SK-N-SH (cell line): ENCODE data around the gene CLEC7A. TPM values are rescaled to one million over a fixed set of nuclear protein-coding genes. Genes with fewer than 3 reads are reported as not detected.

Source experiments
- CTCF ChIA-PET: fragments of 300-600, 350-600 bp; formaldehyde crosslinking; extraction: SDS; loops from one replicate; lab custom pipeline; 2021; lab: Yijun Ruan, JAX
- POLR2A ChIA-PET: fragments of 350-600 bp; sonication (Branson Sonifier 250); formaldehyde crosslinking; extraction: SDS; loops from one replicate; lab custom pipeline; 2020; ENCODE audit warnings: antibody characterized with exemption, inconsistent platforms; lab: Yijun Ruan, JAX
- DNase-seq: peaks from one replicate; pipeline ENCODE4 v3.0.0; 2012
- H2AFZ ChIP-seq: fragments of 200-600 bp; sonication (generic); 2 replicates; pipeline ENCODE4 v1.8.1; 2016; ENCODE audit warnings: antibody characterized with exemption, mild to moderate bottlenecking, low read depth
- H3F3A ChIP-seq: fragments of 200-600 bp; sonication (generic); replicated peaks from 2 replicates; pipeline ENCODE3; 2016; ENCODE audit warnings: antibody characterized with exemption, mild to moderate bottlenecking; ENCODE audit not compliant: insufficient read depth
- H3K27ac ChIP-seq, 2 experiments: fragments of 200-500 bp in 1 of 2; fragments of 200-600 bp in 1 of 2; sonication (Bioruptor generic) in 1 of 2; sonication (generic), shearing (Covaris generic) in 1 of 2; 2 replicates each; pipeline versions ENCODE4 v1.5.1 to v1.6.1; 2014 to 2016; ENCODE audit warnings: low read depth in 2 of 2, inconsistent platforms in 1 of 2, low read length in 1 of 2, mild to moderate bottlenecking in 1 of 2, mixed read lengths in 1 of 2
- H3K27me3 ChIP-seq: fragments of 200-600 bp; sonication (generic), shearing (Covaris generic); 2 replicates; pipeline ENCODE4 v1.6.1; 2016; ENCODE audit warnings: mixed run types; ENCODE audit not compliant: insufficient read depth
- H3K36me3 ChIP-seq, 2 experiments: fragments of 200-500 bp in 1 of 2; fragments of 200-600 bp in 1 of 2; sonication (Bioruptor generic) in 1 of 2; sonication (generic) in 1 of 2; replicated peaks in 1 of 2; 2 replicates each; pipeline versions ENCODE3 to v1.5.1; 2014 to 2016; ENCODE audit warnings: low read length in 1 of 2, mild to moderate bottlenecking in 1 of 2; ENCODE audit not compliant: insufficient read depth in 2 of 2, control insufficient read depth in 1 of 2
- H3K4me1 ChIP-seq, 2 experiments: fragments of 200-500 bp in 1 of 2; fragments of 200-600 bp in 1 of 2; sonication (Bioruptor generic) in 1 of 2; sonication (generic), shearing (Covaris generic) in 1 of 2; 2 replicates each; pipeline versions ENCODE4 v1.5.1 to v1.6.1; 2014 to 2016; ENCODE audit warnings: low read depth in 1 of 2, low read length in 1 of 2, mixed run types in 1 of 2; ENCODE audit not compliant: insufficient read depth in 2 of 2, control insufficient read depth in 1 of 2
- H3K4me2 ChIP-seq: fragments of 200-600 bp; sonication (generic), shearing (Covaris generic); 2 replicates; pipeline ENCODE4 v1.6.1; 2017; ENCODE audit warnings: mixed run types
- H3K4me3 ChIP-seq, 2 experiments: fragments of 200-500 bp in 1 of 2; fragments of 200-600 bp in 1 of 2; sonication (Bioruptor generic) in 1 of 2; sonication (generic), shearing (Covaris generic) in 1 of 2; 2 replicates each; pipeline versions ENCODE4 v1.5.1 to v1.8.1; 2014 to 2016; ENCODE audit warnings: low read depth in 2 of 2, inconsistent platforms in 1 of 2, low read length in 1 of 2, mild to moderate bottlenecking in 1 of 2, mixed read lengths in 1 of 2, moderate library complexity in 1 of 2
- H3K79me2 ChIP-seq: fragments of 200-600 bp; sonication (generic); 2 replicates; pipeline ENCODE4 v1.8.1; 2017; ENCODE audit warnings: mild to moderate bottlenecking; ENCODE audit not compliant: insufficient read depth
- H3K9ac ChIP-seq: fragments of 200-600 bp; sonication (generic); 2 replicates; pipeline ENCODE4 v1.6.1; 2017; ENCODE audit warnings: mixed run types
- H3K9me2 ChIP-seq: fragments of 200-600 bp; sonication (generic); 2 replicates; pipeline ENCODE4 v1.6.1; 2017; ENCODE audit warnings: mixed run types
- H3K9me3 ChIP-seq: fragments of 200-600 bp; sonication (generic); 2 replicates; pipeline ENCODE4 v1.6.1; 2017; ENCODE audit warnings: mixed run types, mild to moderate bottlenecking, moderate library complexity
- H4K20me1 ChIP-seq: fragments of 200-600 bp; sonication (generic); 2 replicates; pipeline ENCODE4 v1.6.1; 2017; ENCODE audit warnings: mild to moderate bottlenecking, mixed run types; ENCODE audit not compliant: insufficient read depth
- CTCF ChIP-seq: fragments of 200-600 bp; sonication (generic); IDR thresholded peaks from 2 replicates; pipeline ENCODE4 v1.6.1; 2017; ENCODE audit warnings: antibody characterized with exemption, mild to moderate bottlenecking, moderate library complexity
- ELF1 ChIP-seq: IDR thresholded peaks from 2 replicates; pipeline ENCODE4 v1.4.0; 2012
- FOSL2 ChIP-seq: IDR thresholded peaks from 2 replicates; pipeline ENCODE4 v1.4.0; 2012; ENCODE audit warnings: low read depth, mild to moderate bottlenecking, moderate library complexity, borderline replicate concordance
- FOXJ3 ChIP-seq: sonication (generic); formaldehyde crosslinking; IDR thresholded peaks from 2 replicates; pipeline ENCODE4 v1.5.1; 2020; ENCODE audit warnings: mild to moderate bottlenecking, missing genetic modification reagents
- GATA2 ChIP-seq: sonication (generic); formaldehyde crosslinking; IDR thresholded peaks from 2 replicates; pipeline ENCODE4 v1.5.0; 2020; ENCODE audit warnings: mild to moderate bottlenecking, missing genetic modification reagents
- IRF3 ChIP-seq: fragments of 150-350 bp; IDR thresholded peaks from 2 replicates; pipeline ENCODE4 v1.6.1; 2016; ENCODE audit warnings: mild to moderate bottlenecking, low read depth, low read length
- MAX ChIP-seq: IDR thresholded peaks from 2 replicates; pipeline ENCODE4 v1.4.0; 2012; ENCODE audit warnings: low read depth
- NFIC ChIP-seq: IDR thresholded peaks from 2 replicates; pipeline ENCODE4 v1.4.0; 2012; ENCODE audit warnings: borderline replicate concordance
- POLR2AphosphoS5 ChIP-seq: IDR thresholded peaks from 2 replicates; pipeline ENCODE4 v1.6.1; 2012; ENCODE audit warnings: low read depth, low read length
- RAD21 ChIP-seq: IDR thresholded peaks from 2 replicates; pipeline ENCODE4 v1.6.1; 2012; ENCODE audit warnings: mild to moderate bottlenecking, low read length
- RCOR1 ChIP-seq: fragments of 150-350 bp; IDR thresholded peaks from 2 replicates; pipeline ENCODE4 v1.6.1; 2017; ENCODE audit warnings: antibody characterized with exemption, low read length
- REST ChIP-seq: IDR thresholded peaks from 2 replicates; pipeline ENCODE4 v1.6.1; 2012; ENCODE audit warnings: mild to moderate bottlenecking, low read depth, low read length, moderate library complexity
- RFX5 ChIP-seq: IDR thresholded peaks from 2 replicates; pipeline ENCODE4 v1.6.1; 2012; ENCODE audit warnings: mild to moderate bottlenecking, improper control_type of control experiment, low read length
- RXRA ChIP-seq: IDR thresholded peaks from 2 replicates; pipeline ENCODE4 v1.4.0; 2012; ENCODE audit warnings: low read depth, mild to moderate bottlenecking, borderline replicate concordance
- SMC3 ChIP-seq: IDR thresholded peaks from 2 replicates; pipeline ENCODE4 v1.6.1; 2012; ENCODE audit warnings: low read depth, low read length, improper control_type of control experiment
- TCF12 ChIP-seq: IDR thresholded peaks from 2 replicates; pipeline ENCODE4 v1.4.0; 2012
- TEAD4 ChIP-seq: IDR thresholded peaks from 2 replicates; pipeline ENCODE4 v1.4.0; 2012; ENCODE audit warnings: mild to moderate bottlenecking, borderline replicate concordance; ENCODE audit not compliant: insufficient read depth
- ZBTB33 ChIP-seq: IDR thresholded peaks from 2 replicates; pipeline ENCODE4 v1.4.0; 2012; ENCODE audit warnings: low read depth, borderline replicate concordance
- WGBS: methylation state at CpG from one replicate; pipeline ENCODE4 v1.1.6; 2017; ENCODE audit warnings: low lambda C conversion rate; 5-methylcytosine and 5-hydroxymethylcytosine counted together
- polyA plus RNA-seq, 3 experiments: library from polyadenylated mRNA; depleted of rRNA; stranded (reverse); fragments of >200 nt; gene quantifications; 2 replicates each; pipeline ENCODE4 v1.2.3, GENCODE V29; 2012

The CLEC7A gene
- polyA plus RNA-seq, 1 of the 3 experiments (the other 2 are of a cell fraction): not detected

- peak; percentile 64 for DNase-seq
- H2AFZ ChIP-seq: peak overlapping the region; percentile 90; the same call in 1 of the 2 replicates
- TF ChIP-seq RAD21 (peak; percentile 58), SMC3 (peak; percentile 64), POLR2AphosphoS5 (no peak), RCOR1 (no peak), ZBTB33 (no peak), CTCF (peak; percentile 86), ELF1 (no peak), RFX5 (0 out of 2 replicates have a peak, but pooled peaks have one; percentile 16), TEAD4 (no peak)
- H3K4me2 ChIP-seq: peak overlapping the region; percentile 98
- no peaks in the 10 kb centered on the region for H3K9me3 ChIP-seq
- H3K4me1 ChIP-seq: peaks cover 0 to 2% of the 10 kb centered on the region in 2 experiments; a peak in 1 of 4 replicates
- no peaks in the 10 kb centered on the region for H3K36me3 ChIP-seq
- CTCF ChIA-PET: interaction anchor here (0.5 to 5.0 kb wide), 27 partner anchors 9 to 1334 kb away, joined by 3 to 48 read pairs (median 4); partner anchors contain the start of genes CLEC7A, GABARAPL1 and OLR1
- H3F3A ChIP-seq: no peaks in the 10 kb centered on the region
- H3K79me2 ChIP-seq: no peaks in the 10 kb centered on the region
- peaks cover 8% of the 10 kb centered on the region; the same call in 1 of the 2 replicates for H3K27me3 ChIP-seq
- no peak overlapping the region; the same call in 1 of the 2 replicates for H3K9ac ChIP-seq
- H3K9me2 ChIP-seq: no peaks in the 10 kb centered on the region
- WGBS: 21% methylated on average over 24 of the region's 46 CpGs
- POLR2A ChIA-PET: no interaction called here
- no peak overlapping the region for H3K27ac ChIP-seq
- H4K20me1 ChIP-seq: no peaks in the 10 kb centered on the region
- peak overlapping the region; percentile 45 to 77 for H3K4me3 ChIP-seq
Observed at GRCh38 chr12:10153271-10154144, 23.5 kb upstream of the CLEC7A start.

GRCh38 chr12:10151621-10152020 is 21.6 kb upstream of the CLEC7A start:
- Histone ChIP-seq H3F3A (no peaks in the 10 kb centered on the region), H3K36me3 (no peaks in the 10 kb centered on the region), H3K27ac (no peak overlapping the region), H3K79me2 (no peaks in the 10 kb centered on the region), H2AFZ (no peak overlapping the region), H3K9me2 (no peaks in the 10 kb centered on the region), H4K20me1 (no peaks in the 10 kb centered on the region), H3K4me1 (peaks cover 0 to 2% of the 10 kb centered on the region in 2 experiments; a peak in 1 of 4 replicates), H3K4me2 (no peak overlapping the region), H3K9ac (no peak overlapping the region), H3K4me3 (no peak overlapping the region), H3K27me3 (peaks cover 8% of the 10 kb centered on the region; the same call in 1 of the 2 replicates), H3K9me3 (no peaks in the 10 kb centered on the region)
- POLR2A ChIA-PET: no interaction called here
- no peak for DNase-seq
- CTCF ChIA-PET: interaction anchor here (1.0 to 5.0 kb wide), 4 partner anchors 9 to 403 kb away, joined by 3 to 48 read pairs (median 16); no protein-coding TSS in a partner anchor
- 4% methylated on average over 2 of the region's 2 CpGs for WGBS
- TF ChIP-seq RXRA (no peak), FOSL2 (no peak), IRF3 (no peak), GATA2 (CRISPR knock-in tag) (no peak), NFIC (no peak), ELF1 (no peak), MAX (no peak), REST (no peak), FOXJ3 (CRISPR knock-in tag) (no peak), TCF12 (no peak)
